Omental fat pad (tissue), 4 donors: ENCODE measurements around the gene HNRNPH3. TPM values are rescaled to one million over a fixed set of nuclear protein-coding genes. Genes with fewer than 3 reads are reported as not detected.
"Not testable (repeated sequence)": the region's sequence is repeated elsewhere in the genome, so short reads cannot be mapped to it uniquely, and the experiment has no call there.

Source experiments
- ATAC-seq: fragments of 150-250 bp; one replicate; pipeline ENCODE4 v1.9.1; 2016; ENCODE audit warnings: mild to moderate bottlenecking, moderate library complexity; ENCODE audit not compliant: low FRiP score
- DNase-seq: peaks from one replicate; pipeline ENCODE4 v3.0.0-alpha.2; 2019; ENCODE audit warnings: low spot score
- CTCF ChIP-seq, 3 donors: fragments of 450-650 bp; IDR thresholded peaks; one replicate each; pipeline ENCODE4 v1.5.1; 2016 to 2017; ENCODE audit warnings: antibody characterized with exemption in 3 of 3, mild to moderate bottlenecking in 3 of 3, moderate library complexity in 2 of 3
- total RNA-seq, 4 donors: library from RNA; depleted of rRNA; stranded (reverse); fragments of >200 nt; gene quantifications; one replicate each; pipeline ENCODE4 v1.1.0, GENCODE V29; 2016

HNRNPH3 gene
- total RNA-seq, 4 donors from 2014 or later: 52.4 to 72.2 (median 63.2) TPM

DNA sequence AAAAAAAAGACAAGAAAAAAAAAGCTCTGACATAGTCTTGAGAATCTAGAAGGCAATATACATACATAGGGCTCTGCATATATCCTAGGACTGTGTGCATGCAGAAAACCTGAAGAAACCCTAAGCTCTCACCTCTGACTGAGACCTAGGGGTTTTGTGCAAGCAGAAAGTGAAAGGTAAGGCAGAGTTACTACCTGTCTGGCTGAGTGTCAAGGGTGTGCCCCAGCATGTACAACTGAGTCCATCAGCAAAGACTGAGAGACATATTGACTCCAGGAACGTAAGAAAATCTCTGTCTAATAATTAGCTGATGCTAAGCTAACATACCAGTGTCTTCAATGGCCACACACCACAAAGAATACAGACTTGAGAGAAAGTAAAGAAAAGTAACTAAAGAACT is 16.3 kb upstream of the HNRNPH3 start:
- TF ChIP-seq CTCF (IDR thresholded peaks at IDR 0.05): no peak
- ATAC-seq (no peak), DNase-seq (no peak)

DNA sequence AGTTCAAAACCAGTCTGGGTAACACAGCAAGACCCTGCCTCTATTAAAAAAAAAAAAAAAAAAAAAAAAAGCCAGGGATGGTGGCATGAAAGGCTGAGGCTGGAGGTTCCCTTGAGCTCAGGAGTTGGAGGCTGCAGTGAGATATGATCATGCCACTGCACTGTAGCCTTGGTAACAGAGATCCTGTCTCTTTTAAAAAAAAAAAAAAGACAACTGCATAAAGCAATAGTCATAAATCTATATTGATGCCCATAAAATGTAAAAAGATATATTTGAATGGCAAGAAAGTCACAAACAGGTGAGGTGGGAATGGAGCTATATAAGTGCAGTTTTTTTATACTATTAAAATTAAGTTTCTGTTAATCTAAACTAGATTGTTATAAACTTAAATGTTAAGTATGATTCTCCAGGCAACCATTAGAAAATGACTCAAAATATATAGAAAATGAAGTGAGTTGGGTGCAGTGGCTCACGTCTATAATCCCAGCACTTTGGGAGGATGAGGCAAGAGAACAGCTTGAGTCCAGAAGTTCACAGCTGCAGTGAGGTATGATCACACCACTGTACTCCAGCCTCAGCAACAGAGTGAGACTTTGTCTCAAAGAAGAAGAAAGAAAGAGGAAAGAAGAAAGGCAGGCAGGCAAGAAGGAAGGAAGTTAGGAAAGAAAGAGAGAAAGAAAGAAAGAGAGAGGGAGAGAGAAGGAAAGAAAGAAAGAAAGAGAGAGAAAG is 13.4 kb upstream of the HNRNPH3 start:
- TF ChIP-seq CTCF (IDR thresholded peaks at IDR 0.05): no peak
- DNase-seq: no peak
- ATAC-seq: no peak

DNA sequence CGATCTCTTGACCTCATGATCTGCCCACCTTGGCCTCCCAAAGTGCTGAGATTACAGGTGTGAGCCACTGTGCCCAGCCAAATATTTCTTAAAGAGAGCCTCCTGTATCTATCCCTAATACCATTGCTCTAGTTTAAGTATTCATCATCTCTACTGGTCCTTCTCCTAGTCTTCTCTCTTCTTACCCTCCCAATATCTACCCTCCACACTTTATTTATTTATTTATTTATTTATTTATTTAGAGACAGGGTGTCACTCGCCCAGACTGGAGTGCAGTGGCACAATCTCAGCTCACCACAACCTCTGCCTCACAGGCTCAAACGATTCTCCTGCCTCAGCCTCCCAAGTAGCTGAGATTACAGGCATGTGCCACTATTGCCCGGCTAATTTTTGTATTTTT is 7.5 kb upstream of the HNRNPH3 start:
- ATAC-seq, DNase-seq: not testable (repeated sequence)

DNA sequence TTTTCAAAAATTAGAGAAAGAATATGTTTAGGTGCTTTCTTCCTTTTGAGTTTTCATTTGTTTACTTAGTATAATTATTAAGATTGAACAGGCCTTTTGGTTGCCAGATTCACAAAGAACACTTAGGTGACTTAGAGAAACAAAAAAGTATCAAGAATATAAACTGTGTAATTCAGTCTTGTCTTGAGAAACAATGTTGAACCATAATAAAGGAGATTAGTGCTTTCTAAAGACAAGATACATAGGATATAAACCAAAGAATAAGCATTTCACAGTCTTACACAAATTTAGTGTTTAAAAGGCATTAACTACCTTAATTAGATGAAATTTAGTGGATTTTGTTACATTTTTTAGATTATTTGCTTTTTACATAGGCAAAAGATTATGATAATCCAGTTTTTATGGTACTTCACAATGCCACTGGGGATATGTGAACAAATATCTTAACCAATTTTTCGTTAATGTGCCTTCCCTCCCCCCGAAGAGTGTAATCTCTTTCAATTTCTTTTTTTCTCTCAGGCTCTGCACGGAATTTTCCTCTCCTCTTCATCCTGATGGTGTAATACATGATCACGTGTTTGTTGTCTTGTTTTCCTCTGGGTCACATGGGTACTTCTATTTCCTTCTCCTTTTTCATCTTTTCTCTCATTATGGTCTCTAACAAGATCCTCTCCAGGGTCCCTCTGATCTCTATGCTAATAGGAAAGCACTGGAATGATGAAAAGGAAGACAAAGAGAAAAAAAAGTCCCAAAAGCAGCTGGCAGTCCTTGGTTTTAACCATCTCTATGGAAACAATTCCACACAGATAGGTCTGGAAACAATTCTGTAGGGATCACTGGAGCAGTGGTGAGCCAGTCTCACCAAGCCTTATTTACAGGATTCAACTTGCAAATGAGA is 3.7 kb upstream of the HNRNPH3 start:
- TF ChIP-seq CTCF (IDR thresholded peaks at IDR 0.05): no peak
- DNase-seq (no peak), ATAC-seq (no peak)

GRCh38 chr10:68329506-68329861 is 2.4 kb upstream of the HNRNPH3 start:
- no peak for ATAC-seq
- DNase-seq: no peak
- no peak for TF ChIP-seq CTCF (IDR thresholded peaks at IDR 0.05)

DNA sequence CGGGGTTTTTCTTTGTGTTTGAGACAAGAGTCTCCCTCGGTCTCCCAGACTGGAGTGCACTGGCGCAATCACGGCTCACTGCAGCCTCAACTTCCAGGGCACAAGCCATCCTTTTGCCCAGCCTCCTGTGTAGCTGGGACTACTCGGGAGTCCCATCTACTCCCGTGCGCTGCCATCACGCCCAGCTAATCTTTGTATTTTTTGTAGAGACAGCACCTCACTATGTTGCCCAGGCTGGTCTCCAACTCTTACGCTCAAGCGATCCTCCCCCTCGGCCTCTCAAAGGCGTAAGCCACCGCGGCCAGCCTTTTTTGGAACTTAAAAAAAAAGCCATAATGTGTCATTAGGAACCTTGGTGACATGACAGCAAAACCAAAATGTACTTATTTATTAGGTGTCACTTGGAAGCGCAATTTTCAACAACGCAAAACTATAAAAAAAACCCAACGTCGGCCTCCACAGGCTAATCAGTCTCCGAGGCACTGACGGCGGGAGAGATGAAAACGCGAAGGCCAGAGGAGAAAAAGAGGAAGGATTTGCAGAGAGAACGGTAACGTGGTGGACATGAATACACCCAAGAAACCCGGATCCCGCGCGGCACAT is 911 bp upstream of the HNRNPH3 start:
- DNase-seq (no peak), ATAC-seq (no peak)
- TF ChIP-seq CTCF (IDR thresholded peaks at IDR 0.05): no peak

DNA sequence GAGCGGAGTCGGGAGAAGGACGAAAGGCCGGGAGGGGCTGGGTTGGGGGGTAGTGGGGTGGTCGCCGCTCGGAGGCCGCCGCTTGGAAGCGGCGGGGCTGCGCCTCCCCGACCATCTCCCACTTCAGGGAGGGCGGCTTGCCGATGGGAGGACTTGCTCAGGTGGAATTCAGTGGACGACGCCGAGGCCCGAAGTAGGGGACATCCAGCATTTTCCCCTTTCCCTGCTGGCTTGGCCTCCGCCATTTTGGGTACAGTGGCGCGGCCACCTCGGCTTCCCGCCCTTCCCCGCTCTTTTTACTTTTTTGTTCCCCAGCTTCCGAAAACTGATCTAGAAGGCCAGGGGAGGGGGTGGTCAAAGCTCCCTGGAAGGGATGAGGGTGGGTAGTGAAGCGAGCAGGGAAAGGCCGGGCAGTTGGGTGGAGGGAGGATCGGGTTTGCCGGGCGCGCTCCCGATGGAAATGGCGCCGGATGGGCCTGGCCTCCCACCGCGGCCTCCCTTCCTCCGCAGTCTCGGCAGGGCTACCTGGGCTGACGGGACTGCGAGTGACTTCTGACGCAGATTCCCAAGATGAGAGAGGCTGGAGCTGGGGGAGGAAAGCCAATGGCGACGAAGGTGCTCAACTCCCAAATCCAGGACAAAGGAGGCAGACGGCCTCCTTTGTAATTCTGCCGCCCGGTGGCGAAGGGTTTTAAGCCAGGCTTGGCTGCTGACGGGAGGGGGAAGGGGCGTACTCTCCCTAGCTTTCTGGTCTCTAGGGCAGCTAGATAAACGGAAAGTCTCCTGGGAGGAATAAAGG is 594 bp downstream of the HNRNPH3 start, which contains the start of gene PBLD:
TSS of gene PBLD (minus strand) at position 670 of the 799 bp plus-strand sequence. CDS start 26,084 bp downstream, outside the sequence.
- TF ChIP-seq CTCF (IDR thresholded peaks at IDR 0.05): no peak
- DNase-seq: no peak
- ATAC-seq: peak; percentile 16
